Muscle layer of colon (tissue), 2 donors: ENCODE measurements around the gene TMEM63C.
"Not testable (repeated sequence)": the region's sequence is repeated elsewhere in the genome, so short reads cannot be mapped to it uniquely, and the experiment has no call there.

Experiments
- H3K27ac ChIP-seq: one replicate; pipeline ENCODE4 v1.7.0; 2013; ENCODE audit warnings: low read depth, mild to moderate bottlenecking, low read length, moderate library complexity
- H3K27me3 ChIP-seq, 2 donors: one replicate each; pipeline ENCODE4 v1.7.0; 2013; ENCODE audit warnings: low read length in 2 of 2, mild to moderate bottlenecking in 2 of 2; ENCODE audit not compliant: insufficient read depth in 2 of 2, control insufficient read depth in 1 of 2
- H3K36me3 ChIP-seq: one replicate; pipeline ENCODE4 v1.7.0; 2013; ENCODE audit warnings: mild to moderate bottlenecking, low read length; ENCODE audit not compliant: insufficient read depth
- H3K4me1 ChIP-seq: one replicate; pipeline ENCODE4 v1.7.0; 2013; ENCODE audit warnings: mild to moderate bottlenecking, low read length; ENCODE audit not compliant: insufficient read depth
- H3K4me3 ChIP-seq, 2 donors: one replicate each; pipeline ENCODE4 v1.7.0; 2013; ENCODE audit warnings: low read length in 2 of 2, low read depth in 1 of 2, mild to moderate bottlenecking in 1 of 2, moderate library complexity in 1 of 2
- H3K9ac ChIP-seq: one replicate; pipeline ENCODE4 v1.7.0; 2013; ENCODE audit warnings: low read length
- H3K9me3 ChIP-seq: one replicate; pipeline ENCODE4 v1.7.0; 2013; ENCODE audit warnings: mild to moderate bottlenecking, low read length
- donor health status: abdominal sarcoma.
- donor health status: Adenocarcinoma of cecum.

The TMEM63C gene

DNA sequence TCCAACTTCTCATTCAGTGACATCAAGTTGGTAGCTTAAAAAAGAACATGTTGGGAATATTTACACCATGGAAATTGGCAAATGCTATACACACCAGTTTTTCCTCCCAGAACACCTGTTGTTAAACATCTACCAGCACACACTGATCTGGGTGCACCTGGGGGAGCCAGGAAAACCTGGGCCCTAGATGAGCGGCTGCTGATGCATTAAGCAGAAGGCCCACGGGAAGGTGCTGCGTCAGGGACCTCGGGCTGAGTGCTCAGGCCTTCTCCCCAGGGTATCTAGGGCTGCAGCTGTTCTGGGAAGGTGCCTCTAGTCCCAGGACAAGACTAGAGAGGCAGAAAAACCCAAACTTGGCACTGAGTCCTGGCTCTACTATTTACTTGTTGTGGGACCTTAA lies 92.2 kb downstream of the TMEM63C start:
- Histone ChIP-seq H3K27ac (no peak overlapping the region), H3K27me3 (peaks cover 3 to 19% of the 10 kb centered on the region in 2 donors), H3K9me3 (no peaks in the 10 kb centered on the region), H3K4me3 (no peak overlapping the region), H3K36me3 (peaks cover 9% of the 10 kb centered on the region), H3K4me1 (no peaks in the 10 kb centered on the region), H3K9ac (no peak overlapping the region)

DNA sequence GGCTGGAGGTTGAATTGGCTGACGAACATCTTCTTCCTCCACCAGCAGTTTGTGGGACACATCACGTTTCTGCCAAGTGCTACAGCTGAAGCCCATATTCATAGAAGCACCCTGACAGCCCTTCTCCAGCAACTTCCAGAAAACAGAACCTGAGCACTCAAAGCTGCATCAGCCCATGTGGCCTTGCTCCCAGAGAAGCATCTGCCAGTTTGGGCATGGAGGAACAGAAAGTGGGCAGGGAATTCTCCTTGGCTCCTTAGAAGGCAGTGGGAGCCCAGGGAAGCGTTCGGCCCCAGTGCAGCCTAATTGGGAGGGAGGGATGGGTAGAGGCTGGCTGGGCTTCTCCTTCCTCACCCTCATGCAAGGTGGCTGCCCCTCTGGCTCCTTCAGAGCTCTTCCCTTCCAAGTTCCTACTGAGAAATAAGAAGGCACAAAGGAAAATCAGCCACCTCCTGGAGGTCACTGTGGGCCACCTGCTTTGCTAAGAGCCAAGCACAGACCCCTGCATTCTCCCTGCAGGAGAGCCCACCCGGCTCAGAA lies 93.5 kb downstream of the TMEM63C start:
- Histone ChIP-seq H3K36me3 (peaks cover 20% of the 10 kb centered on the region), H3K27me3 (peaks cover 0 to 18% of the 10 kb centered on the region in 2 donors), H3K4me3 (no peak overlapping the region), H3K27ac (no peak overlapping the region), H3K9me3 (no peaks in the 10 kb centered on the region), H3K9ac (no peak overlapping the region), H3K4me1 (no peaks in the 10 kb centered on the region)

DNA sequence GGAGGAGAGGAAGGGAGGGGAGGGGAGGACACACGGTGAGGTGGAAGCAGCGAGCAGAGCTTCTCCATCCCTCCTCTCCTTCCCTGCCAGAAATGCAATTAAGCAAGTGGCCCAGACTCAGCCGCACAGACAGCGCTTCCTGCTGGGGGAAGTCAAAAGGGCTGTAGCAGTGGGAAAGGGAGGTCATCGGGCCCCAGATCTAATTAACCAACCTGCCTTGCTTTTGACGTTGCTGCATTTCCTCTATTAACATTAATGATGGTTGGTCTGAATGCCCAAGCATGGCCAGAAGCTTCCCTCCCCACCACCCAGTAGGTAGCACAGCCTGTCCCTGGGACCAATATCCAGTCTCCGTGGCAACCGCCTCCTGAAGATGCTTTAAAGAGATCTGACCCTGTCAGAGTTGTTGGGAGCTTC lies 94.0 kb downstream of the TMEM63C start:
- Histone ChIP-seq H3K9me3 (no peaks in the 10 kb centered on the region), H3K9ac (no peak overlapping the region), H3K36me3 (peaks cover 23% of the 10 kb centered on the region), H3K4me3 (no peak overlapping the region), H3K4me1 (no peaks in the 10 kb centered on the region), H3K27ac (no peak overlapping the region), H3K27me3 (peaks cover 0 to 18% of the 10 kb centered on the region in 2 donors)

GRCh38 chr14:77276295-77276935 lies 94.8 kb downstream of the TMEM63C start:
- Histone ChIP-seq H3K36me3 (peaks cover 23% of the 10 kb centered on the region), H3K4me3 (no peak overlapping the region), H3K4me1 (no peaks in the 10 kb centered on the region), H3K27me3 (peaks cover 0 to 10% of the 10 kb centered on the region in 2 donors), H3K27ac (no peak overlapping the region), H3K9ac (no peak overlapping the region), H3K9me3 (no peaks in the 10 kb centered on the region)

DNA sequence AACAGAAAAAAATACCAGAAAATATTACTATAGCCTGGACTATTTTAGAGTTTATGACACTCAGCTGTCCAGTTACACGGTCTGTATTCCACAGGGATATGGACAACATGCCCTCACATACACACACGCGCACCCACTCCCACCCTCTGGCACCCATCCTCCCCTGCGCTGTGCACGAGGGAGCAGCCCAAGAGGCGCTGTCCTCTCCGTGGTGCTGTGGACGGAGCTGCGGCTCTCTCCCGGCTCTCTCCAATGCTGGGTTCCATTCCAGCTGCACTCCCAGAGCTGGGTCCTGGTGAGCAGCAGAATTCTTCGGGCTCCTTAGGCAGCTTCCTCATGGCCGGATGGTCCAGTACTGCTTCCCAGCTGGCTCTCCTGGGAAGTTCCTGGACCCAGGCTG lies 95.4 kb downstream of the TMEM63C start:
- Histone ChIP-seq H3K36me3 (peaks cover 23% of the 10 kb centered on the region), H3K4me1 (no peaks in the 10 kb centered on the region), H3K9ac (no peak overlapping the region), H3K27me3 (peaks cover 0 to 9% of the 10 kb centered on the region in 2 donors), H3K9me3 (no peaks in the 10 kb centered on the region), H3K4me3 (no peak overlapping the region), H3K27ac (no peak overlapping the region)

GRCh38 chr14:77278461-77279230 lies 97.0 kb downstream of the TMEM63C start:
- peaks cover 30% of the 10 kb centered on the region for H3K36me3 ChIP-seq

GRCh38 chr14:77279719-77280118 lies 98.1 kb downstream of the TMEM63C start:
- Histone ChIP-seq H3K4me3 (no peak overlapping the region), H3K36me3 (peaks cover 40% of the 10 kb centered on the region), H3K4me1 (no peaks in the 10 kb centered on the region), H3K9ac (no peak overlapping the region), H3K27ac (no peak overlapping the region), H3K27me3 (no peaks in the 10 kb centered on the region), H3K9me3 (no peaks in the 10 kb centered on the region)

More at GRCh38 chr14:77278461-77279230, 97.0 kb downstream of the TMEM63C start:
- no peak overlapping the region for H3K4me3 ChIP-seq
- no peak overlapping the region for H3K27ac ChIP-seq
- no peaks in the 10 kb centered on the region for H3K9me3 ChIP-seq
- no peak overlapping the region for H3K9ac ChIP-seq
- no peaks in the 10 kb centered on the region for H3K27me3 ChIP-seq
- H3K4me1 ChIP-seq, result no peaks in the 10 kb centered on the region

GRCh38 chr14:77280921-77281320 lies 99.3 kb downstream of the TMEM63C start:
- H3K9ac ChIP-seq, H3K27me3 ChIP-seq, H3K4me3 ChIP-seq, H3K9me3 ChIP-seq, H3K4me1 ChIP-seq, H3K27ac ChIP-seq: not testable (repeated sequence)
- H3K36me3 ChIP-seq, result peaks cover 52% of the 10 kb centered on the region

GRCh38 chr14:77281852-77282410 lies 100.3 kb downstream of the TMEM63C start:
- Histone ChIP-seq H3K36me3 (peaks cover 62% of the 10 kb centered on the region), H3K27me3 (no peaks in the 10 kb centered on the region), H3K27ac (no peak overlapping the region), H3K4me3 (no peak overlapping the region), H3K9ac (no peak overlapping the region), H3K9me3 (no peaks in the 10 kb centered on the region), H3K4me1 (no peaks in the 10 kb centered on the region)

- Histone ChIP-seq H3K9me3 (no peaks in the 10 kb centered on the region), H3K27ac (no peak overlapping the region), H3K4me3 (no peak overlapping the region), H3K36me3 (peaks cover 65% of the 10 kb centered on the region), H3K27me3 (no peaks in the 10 kb centered on the region), H3K9ac (no peak overlapping the region), H3K4me1 (no peaks in the 10 kb centered on the region)
These were observed 102.5 kb downstream of the TMEM63C start for GRCh38 chr14:77284066-77284465.

DNA sequence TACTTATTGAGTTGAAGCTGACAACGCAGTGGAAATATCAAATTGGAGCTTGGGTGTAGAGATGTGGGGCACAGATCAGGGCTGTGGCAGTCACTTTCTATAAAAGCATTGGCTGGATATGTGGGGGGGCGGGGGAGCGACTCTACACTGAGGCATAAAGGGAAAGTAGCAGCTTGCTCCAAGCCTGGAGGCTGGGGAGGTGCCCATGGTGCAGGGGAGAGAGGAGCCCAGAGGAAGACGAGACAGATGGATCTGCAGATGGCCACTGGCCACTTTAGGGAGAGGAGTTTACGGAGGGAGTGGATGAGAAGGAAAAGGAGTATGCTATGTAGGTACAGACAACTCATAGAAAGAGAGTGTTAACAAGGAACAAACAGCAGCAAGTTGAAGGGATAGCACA lies 102.9 kb downstream of the TMEM63C start:
- Histone ChIP-seq H3K27me3 (no peaks in the 10 kb centered on the region), H3K4me3 (no peak overlapping the region), H3K36me3 (peaks cover 62% of the 10 kb centered on the region), H3K27ac (no peak overlapping the region), H3K4me1 (no peaks in the 10 kb centered on the region), H3K9me3 (no peaks in the 10 kb centered on the region), H3K9ac (no peak overlapping the region)
